HG03060 (cell line): ENCODE measurements around the gene PGR.
"Not testable (repeated sequence)": the region's sequence is repeated elsewhere in the genome, so short reads cannot be mapped to it uniquely, and the experiment has no call there.

Source experiments
- ATAC-seq: cut with Tn5 transposase; IDR thresholded peaks from one replicate; pipeline ENCODE4 v1.9.1; 2021; ENCODE audit warnings: low read depth, moderate number of reproducible peaks; ENCODE audit not compliant: unreplicated experiment

PGR gene

GRCh38 chr11:101013702-101014101 lies 115.9 kb downstream of the PGR start:
- ATAC-seq: not testable (repeated sequence)

GRCh38 chr11:101011881-101012280 lies 117.7 kb downstream of the PGR start:
- ATAC-seq: no peak

- ATAC-seq: no peak
Measured at GRCh38 chr11:101010899-101011298, 118.7 kb downstream of the PGR start.

GRCh38 chr11:101009690-101010055 lies 119.9 kb downstream of the PGR start:
- ATAC-seq: no peak

- ATAC-seq: no peak
Measured at GRCh38 chr11:101008961-101009689, 120.5 kb downstream of the PGR start.

GRCh38 chr11:101003468-101003867 lies 126.1 kb downstream of the PGR start:
- no peak for ATAC-seq

GRCh38 chr11:100999756-101000155 lies 129.9 kb downstream of the PGR start:
- ATAC-seq: no peak

GRCh38 chr11:100994966-100995365 lies 134.6 kb downstream of the PGR start:
- no peak for ATAC-seq

- ATAC-seq: no peak
Measured at GRCh38 chr11:100991541-100991940, 138.1 kb downstream of the PGR start.

- ATAC-seq: no peak
Measured at GRCh38 chr11:100990931-100991330, 138.7 kb downstream of the PGR start.

GRCh38 chr11:100984668-100985067 lies 144.9 kb downstream of the PGR start:
- ATAC-seq: peak; percentile 79

- no peak for ATAC-seq
Measured at GRCh38 chr11:100981196-100981824, 148.3 kb downstream of the PGR start.

GRCh38 chr11:100980156-100980555 lies 149.5 kb downstream of the PGR start:
- no peak for ATAC-seq
